ENCODE data around the gene CCDC134. TPM values are rescaled to one million over a fixed set of nuclear protein-coding genes. Genes with fewer than 3 reads are reported as not detected.

The CCDC134 gene
- total RNA-seq, 4 donors from 2014 or later, result 12.2 to 15.4 (median 13.1) TPM

- no peak overlapping the region for H3K4me3 ChIP-seq (ENCODE audit: low read depth, poor library complexity, severe bottlenecking)
- TF ChIP-seq CTCF (IDR thresholded peaks at IDR 0.05) (no peak), POLR2A (IDR thresholded peaks at IDR 0.05) (no peak)
- 46 to 53% methylated on average over 3 of the region's 3 CpGs for WGBS, 2 donors
- intact Hi-C loops (cut with DNase I; ENCODE audit: low total_unique reads), result no loop called here
- no peak for DNase-seq (ENCODE audit: low spot score in 2 of 2)
Measured at GRCh38 chr22:41779929-41780505, 20.5 kb upstream of the CCDC134 start.

- no peak overlapping the region for H3K4me3 ChIP-seq (ENCODE audit: low read depth, poor library complexity, severe bottlenecking)
- 58 to 63% methylated on average over 11 of the region's 11 CpGs for WGBS, 2 donors
- DNase-seq (ENCODE audit: low spot score in 2 of 2), result peak; percentile 57 to 91
- no peak for TF ChIP-seq CTCF (IDR thresholded peaks at IDR 0.05)
- TF ChIP-seq POLR2A (IDR thresholded peaks at IDR 0.05), result no peak
- intact Hi-C loops (cut with DNase I; ENCODE audit: low total_unique reads), result no loop called here
Measured at GRCh38 chr22:41780746-41781505, 19.6 kb upstream of the CCDC134 start.

- H3K4me3 ChIP-seq (ENCODE audit: low read depth, poor library complexity, severe bottlenecking), result no peak overlapping the region
- intact Hi-C loops (cut with DNase I; ENCODE audit: low total_unique reads), result no loop called here
Measured at GRCh38 chr22:41781507-41781906, 19.0 kb upstream of the CCDC134 start.

GRCh38 chr22:41782316-41782715 is 18.2 kb upstream of the CCDC134 start:
- intact Hi-C loops (cut with DNase I; ENCODE audit: low total_unique reads), result no loop called here
- no peak overlapping the region for H3K4me3 ChIP-seq (ENCODE audit: low read depth, poor library complexity, severe bottlenecking)

More at GRCh38 chr22:41781507-41781906, 19.0 kb upstream of the CCDC134 start:
- DNase-seq (ENCODE audit: low spot score in 2 of 2), result no peak
- TF ChIP-seq POLR2A (IDR thresholded peaks at IDR 0.05), result no peak
- no peak for TF ChIP-seq CTCF (IDR thresholded peaks at IDR 0.05)
- WGBS, 2 donors, result 78% methylated on average over 1 of the region's 1 CpG; no CpG with 5 or more reads in 1 of the 2 donors

GRCh38 chr22:41782751-41783150 is 17.7 kb upstream of the CCDC134 start:
- TF ChIP-seq POLR2A (IDR thresholded peaks at IDR 0.05) (no peak), CTCF (IDR thresholded peaks at IDR 0.05) (no peak)
- intact Hi-C loops (cut with DNase I; ENCODE audit: low total_unique reads), result no loop called here
- H3K4me3 ChIP-seq (ENCODE audit: low read depth, poor library complexity, severe bottlenecking), result no peak overlapping the region
- DNase-seq (ENCODE audit: low spot score in 2 of 2), result no peak
- WGBS, 2 donors, result 80 to 81% methylated on average over 2 of the region's 2 CpGs

More at GRCh38 chr22:41782316-41782715, 18.2 kb upstream of the CCDC134 start:
- no peak for TF ChIP-seq CTCF (IDR thresholded peaks at IDR 0.05)
- no peak for TF ChIP-seq POLR2A (IDR thresholded peaks at IDR 0.05)
- 83 to 84% methylated on average over 6 of the region's 6 CpGs for WGBS, 2 donors
- no peak for DNase-seq (ENCODE audit: low spot score in 2 of 2)

Data from lower leg skin (tissue), 4 donors.